Osteocyte (in vitro differentiated cells): ENCODE results near the gene LARGE1. TPM values are rescaled to one million over a fixed set of nuclear protein-coding genes. Genes with fewer than 3 reads are reported as not detected.

Experiments used
- DNase-seq: peaks from one replicate; pipeline ENCODE4 v3.0.0; 2021; ENCODE audit warnings: mixed read lengths; ENCODE audit not compliant: unreplicated experiment; ENCODE audit errors: extremely low spot score
- H3K27ac Mint-ChIP-seq: one replicate; pipeline ENCODE4 v1.8.0; 2021; ENCODE audit warnings: mild to moderate bottlenecking, mixed read lengths; ENCODE audit not compliant: unreplicated experiment
- H3K27me3 Mint-ChIP-seq: one replicate; pipeline ENCODE4 v1.8.0; 2021; ENCODE audit warnings: mixed read lengths; ENCODE audit not compliant: unreplicated experiment
- H3K36me3 Mint-ChIP-seq: one replicate; pipeline ENCODE4 v1.8.0; 2021; ENCODE audit warnings: mixed read lengths; ENCODE audit not compliant: unreplicated experiment
- H3K4me1 Mint-ChIP-seq: one replicate; pipeline ENCODE4 v1.8.0; 2021; ENCODE audit warnings: mixed read lengths; ENCODE audit not compliant: unreplicated experiment
- H3K4me3 Mint-ChIP-seq: one replicate; pipeline ENCODE4 v1.8.0; 2021; ENCODE audit warnings: mild to moderate bottlenecking, moderate library complexity, mixed read lengths; ENCODE audit not compliant: unreplicated experiment
- H3K9me3 Mint-ChIP-seq: one replicate; pipeline ENCODE4 v1.8.0; 2021; ENCODE audit warnings: mixed read lengths; ENCODE audit not compliant: unreplicated experiment
- total RNA-seq: library from RNA; stranded (reverse); gene quantifications from 2 replicates; pipeline ENCODE4 v1.2.1, GENCODE V29; 2021
- TF ChIP-seq, protein P1 (sequence below): fragments of 200-600 bp; sonication (generic); IDR thresholded peaks from 2 replicates; pipeline ENCODE4 v1.5.0; 2021; ENCODE audit warnings: antibody characterized with exemption, mild to moderate bottlenecking, moderate library complexity

The LARGE1 gene
- total RNA-seq, 1 donor from 2014 or later: 17.6 TPM

DNA sequence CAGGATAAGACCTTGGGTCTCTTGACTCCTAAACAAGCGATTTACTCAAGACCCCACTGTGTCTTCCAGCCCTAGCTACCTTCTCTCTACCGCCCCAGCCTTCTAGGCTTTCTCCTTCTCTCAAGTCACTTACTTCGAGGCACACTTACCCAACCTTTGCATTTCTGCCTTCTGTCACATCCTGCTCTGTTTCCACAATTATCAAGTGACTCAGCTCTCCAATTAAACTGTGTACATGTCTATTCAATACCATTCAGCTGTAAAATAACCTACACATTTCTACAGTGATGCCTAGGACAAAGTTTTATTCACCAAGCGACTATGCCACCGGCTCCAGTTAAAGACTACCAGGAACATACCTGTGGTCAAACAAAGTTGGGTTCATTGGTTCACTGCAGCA, 69.0 kb downstream of the LARGE1 start:
- Mint-ChIP-seq H3K4me1 (peaks cover 36% of the 10 kb centered on the region), H3K27ac (peak overlapping the region; percentile 9), H3K9me3 (peaks cover 5% of the 10 kb centered on the region), H3K36me3 (peaks cover 2% of the 10 kb centered on the region), H3K27me3 (no peaks in the 10 kb centered on the region), H3K4me3 (no peak overlapping the region)
- no peak for DNase-seq
- TF ChIP-seq, protein P1, sequence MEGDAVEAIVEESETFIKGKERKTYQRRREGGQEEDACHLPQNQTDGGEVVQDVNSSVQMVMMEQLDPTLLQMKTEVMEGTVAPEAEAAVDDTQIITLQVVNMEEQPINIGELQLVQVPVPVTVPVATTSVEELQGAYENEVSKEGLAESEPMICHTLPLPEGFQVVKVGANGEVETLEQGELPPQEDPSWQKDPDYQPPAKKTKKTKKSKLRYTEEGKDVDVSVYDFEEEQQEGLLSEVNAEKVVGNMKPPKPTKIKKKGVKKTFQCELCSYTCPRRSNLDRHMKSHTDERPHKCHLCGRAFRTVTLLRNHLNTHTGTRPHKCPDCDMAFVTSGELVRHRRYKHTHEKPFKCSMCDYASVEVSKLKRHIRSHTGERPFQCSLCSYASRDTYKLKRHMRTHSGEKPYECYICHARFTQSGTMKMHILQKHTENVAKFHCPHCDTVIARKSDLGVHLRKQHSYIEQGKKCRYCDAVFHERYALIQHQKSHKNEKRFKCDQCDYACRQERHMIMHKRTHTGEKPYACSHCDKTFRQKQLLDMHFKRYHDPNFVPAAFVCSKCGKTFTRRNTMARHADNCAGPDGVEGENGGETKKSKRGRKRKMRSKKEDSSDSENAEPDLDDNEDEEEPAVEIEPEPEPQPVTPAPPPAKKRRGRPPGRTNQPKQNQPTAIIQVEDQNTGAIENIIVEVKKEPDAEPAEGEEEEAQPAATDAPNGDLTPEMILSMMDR: no peak

DNA sequence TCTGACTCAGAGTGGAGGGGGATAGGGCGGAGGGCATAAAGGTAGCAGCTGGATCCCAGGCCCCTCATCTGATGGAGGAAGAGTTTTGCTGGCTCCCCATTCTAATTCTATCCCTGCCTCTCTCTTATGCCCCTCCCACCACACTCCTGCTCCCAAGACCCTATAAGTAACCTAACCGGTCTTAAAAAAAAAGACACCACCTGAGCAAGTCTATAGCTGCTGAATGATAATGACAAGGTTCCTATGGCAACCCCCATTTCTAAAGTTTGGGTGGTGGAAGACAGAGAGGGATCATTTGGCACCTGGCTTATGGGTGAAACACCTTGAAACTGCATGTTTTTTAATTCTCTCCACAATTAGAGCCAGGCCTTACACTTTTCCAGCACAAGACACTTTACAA, 69.6 kb downstream of the LARGE1 start:
- no peak overlapping the region for H3K4me3 Mint-ChIP-seq
- H3K27me3 Mint-ChIP-seq: no peaks in the 10 kb centered on the region
- peaks cover 2% of the 10 kb centered on the region for H3K36me3 Mint-ChIP-seq
- no peak for DNase-seq
- no peak overlapping the region for H3K27ac Mint-ChIP-seq
- H3K9me3 Mint-ChIP-seq: peaks cover 5% of the 10 kb centered on the region
- peaks cover 36% of the 10 kb centered on the region for H3K4me1 Mint-ChIP-seq
- TF ChIP-seq, protein P1: no peak

DNA sequence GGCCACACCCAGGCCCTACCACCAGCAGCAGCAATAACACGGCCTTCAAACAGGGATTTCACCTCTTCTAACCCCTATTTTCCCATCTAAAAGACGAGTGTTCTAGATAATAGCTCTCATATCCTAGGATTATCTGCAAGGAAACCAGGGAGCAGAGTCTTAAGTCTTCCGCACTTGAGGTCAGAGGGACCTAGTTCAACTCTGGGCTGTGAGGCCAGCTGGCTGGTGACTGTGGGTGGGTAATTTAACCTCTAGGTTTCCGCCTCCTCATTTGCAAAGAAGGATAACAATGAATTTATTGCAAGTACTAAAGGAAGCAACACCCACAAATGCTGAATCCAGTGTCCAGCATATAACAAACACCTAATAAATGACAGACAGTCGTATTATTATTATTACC, 70.1 kb downstream of the LARGE1 start:
- Mint-ChIP-seq H3K9me3 (peaks cover 5% of the 10 kb centered on the region), H3K27ac (no peak overlapping the region), H3K36me3 (peaks cover 2% of the 10 kb centered on the region), H3K27me3 (no peaks in the 10 kb centered on the region), H3K4me1 (peaks cover 36% of the 10 kb centered on the region), H3K4me3 (no peak overlapping the region)
- TF ChIP-seq, protein P1: no peak
- no peak for DNase-seq

DNA sequence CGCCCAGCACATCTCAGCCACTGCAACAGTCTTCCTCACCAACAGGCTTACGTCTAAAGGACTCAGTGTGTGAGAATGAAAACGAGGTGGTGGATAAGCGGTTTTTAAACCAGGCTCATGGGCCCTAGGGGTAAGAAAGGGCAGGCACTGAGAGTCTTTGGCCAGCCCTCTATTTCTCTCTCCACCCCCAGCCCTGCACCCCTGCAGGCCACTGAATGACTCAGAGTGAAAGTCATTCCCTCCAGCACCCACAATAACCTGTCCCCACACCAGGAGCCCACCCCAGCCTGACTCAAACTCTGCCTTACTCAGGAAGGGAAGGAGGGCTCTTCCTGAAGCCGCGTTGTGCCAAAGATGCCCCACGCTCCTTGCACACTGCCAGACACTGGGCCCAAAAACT, 72.0 kb downstream of the LARGE1 start:
- TF ChIP-seq, protein P1: no peak
- H3K27me3 Mint-ChIP-seq: no peaks in the 10 kb centered on the region
- peaks cover 5% of the 10 kb centered on the region for H3K9me3 Mint-ChIP-seq

DNA sequence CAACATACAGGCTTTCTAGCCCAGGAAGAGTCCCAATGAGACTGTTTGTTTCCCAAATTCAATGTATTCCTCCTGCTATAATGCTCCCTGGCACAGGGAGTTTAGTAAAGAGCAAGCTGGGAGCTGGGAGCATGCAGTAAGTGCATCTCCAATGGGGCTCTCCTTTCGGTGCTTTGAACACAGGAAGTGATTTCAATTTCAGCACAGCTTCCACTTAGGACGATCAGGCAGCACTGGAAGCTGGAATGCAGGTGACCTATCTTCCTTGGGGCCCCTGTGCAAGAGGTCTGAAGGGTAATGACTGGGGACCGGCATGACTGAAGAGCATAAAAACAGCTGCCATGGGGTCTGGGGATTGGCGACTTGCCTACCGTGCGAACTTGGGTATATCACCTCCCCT, 76.0 kb downstream of the LARGE1 start:
- TF ChIP-seq, protein P1: no peak
- Mint-ChIP-seq H3K36me3 (peaks cover 2% of the 10 kb centered on the region), H3K4me3 (no peak overlapping the region), H3K27me3 (no peaks in the 10 kb centered on the region), H3K4me1 (peaks cover 7% of the 10 kb centered on the region), H3K27ac (no peak overlapping the region), H3K9me3 (peaks cover 5% of the 10 kb centered on the region)
- DNase-seq: no peak

More for the DNA sequence above, 72.0 kb downstream of the LARGE1 start:
- no peak for DNase-seq
- no peak overlapping the region for H3K27ac Mint-ChIP-seq
- H3K4me1 Mint-ChIP-seq: peaks cover 24% of the 10 kb centered on the region
- H3K4me3 Mint-ChIP-seq: no peak overlapping the region
- peaks cover 2% of the 10 kb centered on the region for H3K36me3 Mint-ChIP-seq
